Panc1 (cell line): ENCODE measurements around the gene NGEF.

Experiments used
- CTCF ChIP-seq: fragments of 450-650 bp; IDR thresholded peaks from 2 replicates; pipeline ENCODE4 v1.5.1; 2017; ENCODE audit warnings: mild to moderate bottlenecking
- POLR2AphosphoS5 ChIP-seq: IDR thresholded peaks from 2 replicates; pipeline ENCODE4 v1.6.1; 2012; ENCODE audit warnings: mild to moderate bottlenecking, low read depth, low read length, moderate library complexity
- SIN3A ChIP-seq: IDR thresholded peaks from 2 replicates; pipeline ENCODE4 v1.6.1; 2012; ENCODE audit warnings: low read depth, mild to moderate bottlenecking, low read length, moderate library complexity, borderline replicate concordance; ENCODE audit not compliant: insufficient read depth

- TF ChIP-seq CTCF (no peak), SIN3A (no peak), POLR2AphosphoS5 (no peak)
Observed at GRCh38 chr2:232894251-232894650, 118.8 kb downstream of the NGEF start.
